ENCODE data around the gene DOCK7.

The DOCK7 gene

GRCh38 chr1:62439652-62440371 lies 248.4 kb downstream of the DOCK7 start:
- no peak for DNase-seq

DNA sequence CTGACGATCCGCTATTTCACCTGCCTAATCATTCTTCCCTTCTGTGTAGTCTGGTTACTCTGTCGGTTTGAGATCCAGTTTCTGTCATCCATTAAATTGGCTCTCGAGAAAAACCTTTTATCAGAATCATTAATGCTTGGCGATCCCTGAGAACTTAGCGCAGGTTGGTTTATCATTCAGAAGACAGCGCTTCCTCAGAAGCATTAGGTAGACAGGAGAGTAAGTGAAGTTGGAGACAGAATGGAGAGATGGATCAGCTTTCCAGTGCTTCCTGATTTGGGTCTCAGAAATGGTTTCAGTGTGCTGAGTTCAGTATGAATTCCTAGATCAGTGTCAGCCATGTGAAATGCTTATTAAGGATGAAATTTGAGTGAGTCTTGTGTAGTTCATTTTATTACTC lies 250.0 kb downstream of the DOCK7 start:
- DNase-seq, result peak; percentile 41

- DNase-seq, result no peak
Measured at GRCh38 chr1:62437273-62437940, 250.8 kb downstream of the DOCK7 start.

- peak; percentile 100 for DNase-seq
Measured at GRCh38 chr1:62436466-62437272, 251.5 kb downstream of the DOCK7 start, which contains the start of gene USP1. Gene USP1 (plus strand): TSS chr1:62437049. CDS start chr1:62439868, 2,819 bp downstream.

DNA sequence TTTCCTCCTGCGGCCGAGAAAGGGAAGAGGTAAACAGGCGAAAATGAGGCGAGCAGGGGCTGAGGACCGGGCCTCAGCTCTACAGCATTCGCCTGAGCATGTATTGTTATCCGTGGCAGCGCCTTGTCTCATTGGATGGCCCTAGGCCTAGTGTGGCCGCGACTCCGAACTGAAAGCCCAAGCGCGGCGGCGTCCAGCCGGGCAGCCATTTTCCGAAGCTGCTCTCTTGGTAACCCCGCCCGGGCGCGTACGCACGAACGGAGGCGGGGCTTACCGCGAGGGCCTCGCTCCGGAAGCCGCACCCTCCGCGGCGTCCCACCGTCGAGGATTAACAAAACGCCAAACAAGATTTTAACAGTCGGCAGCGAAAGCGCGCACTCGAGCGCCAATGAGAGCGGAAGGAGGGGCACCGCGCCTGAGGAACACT lies 252.1 kb downstream of the DOCK7 start:
- DNase-seq, result no peak

- no peak for DNase-seq
Measured at GRCh38 chr1:62435231-62436038, 252.8 kb downstream of the DOCK7 start.

- no peak for DNase-seq
Measured at GRCh38 chr1:62434618-62435001, 253.6 kb downstream of the DOCK7 start.

GRCh38 chr1:62433861-62434617 lies 254.1 kb downstream of the DOCK7 start:
- DNase-seq, result no peak

DNA sequence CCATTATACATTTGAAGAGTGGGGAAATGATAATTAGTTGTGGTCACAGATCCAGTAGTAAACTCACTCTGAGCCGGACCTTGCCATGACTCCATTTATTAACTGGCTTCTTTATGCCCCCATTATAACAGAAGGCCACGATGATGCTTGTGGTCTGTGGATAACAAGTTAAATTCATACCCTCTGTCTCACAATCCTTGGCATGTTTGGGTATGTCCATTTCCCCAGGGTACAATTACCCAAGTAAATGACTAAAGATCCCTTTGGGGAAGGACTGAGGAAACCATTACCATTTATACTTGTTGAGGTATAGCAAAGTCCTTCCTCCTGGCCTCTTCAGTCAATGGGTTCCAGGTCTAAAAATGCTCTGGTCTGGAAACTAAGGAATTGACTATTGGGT lies 258.6 kb downstream of the DOCK7 start:
- no peak for DNase-seq

GRCh38 chr1:62428351-62428750 lies 259.8 kb downstream of the DOCK7 start:
- no peak for DNase-seq

- DNase-seq, result no peak
Measured at GRCh38 chr1:62426794-62427193, 261.4 kb downstream of the DOCK7 start.

GRCh38 chr1:62426237-62426636 lies 261.9 kb downstream of the DOCK7 start:
- DNase-seq, result no peak

DNA sequence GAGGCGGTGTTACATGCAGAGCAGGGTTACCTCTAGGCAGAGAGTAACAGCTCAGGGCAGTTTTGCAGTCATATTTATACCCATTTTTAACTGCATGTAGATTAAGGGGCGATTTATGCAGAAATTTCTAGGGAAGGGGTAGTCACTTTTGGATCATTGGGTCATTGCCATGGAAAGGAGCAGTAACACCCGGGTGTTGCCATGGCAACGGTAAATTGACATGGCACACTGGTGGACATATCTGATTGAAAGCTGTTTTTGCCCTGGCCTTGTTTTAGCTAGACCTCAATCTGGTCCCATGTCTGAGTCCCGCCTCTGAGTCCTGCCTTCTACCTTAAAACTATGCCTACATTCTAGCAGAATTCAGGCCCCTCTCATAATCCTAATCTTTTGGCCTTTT lies 263.1 kb downstream of the DOCK7 start:
- DNase-seq, result no peak

- peak; percentile 43 for DNase-seq
Measured at GRCh38 chr1:62424411-62424810, 263.8 kb downstream of the DOCK7 start.

GRCh38 chr1:62423580-62424242 lies 264.5 kb downstream of the DOCK7 start:
- no peak for DNase-seq

GRCh38 chr1:62420214-62420613 lies 268.0 kb downstream of the DOCK7 start:
- DNase-seq, result no peak

DNA sequence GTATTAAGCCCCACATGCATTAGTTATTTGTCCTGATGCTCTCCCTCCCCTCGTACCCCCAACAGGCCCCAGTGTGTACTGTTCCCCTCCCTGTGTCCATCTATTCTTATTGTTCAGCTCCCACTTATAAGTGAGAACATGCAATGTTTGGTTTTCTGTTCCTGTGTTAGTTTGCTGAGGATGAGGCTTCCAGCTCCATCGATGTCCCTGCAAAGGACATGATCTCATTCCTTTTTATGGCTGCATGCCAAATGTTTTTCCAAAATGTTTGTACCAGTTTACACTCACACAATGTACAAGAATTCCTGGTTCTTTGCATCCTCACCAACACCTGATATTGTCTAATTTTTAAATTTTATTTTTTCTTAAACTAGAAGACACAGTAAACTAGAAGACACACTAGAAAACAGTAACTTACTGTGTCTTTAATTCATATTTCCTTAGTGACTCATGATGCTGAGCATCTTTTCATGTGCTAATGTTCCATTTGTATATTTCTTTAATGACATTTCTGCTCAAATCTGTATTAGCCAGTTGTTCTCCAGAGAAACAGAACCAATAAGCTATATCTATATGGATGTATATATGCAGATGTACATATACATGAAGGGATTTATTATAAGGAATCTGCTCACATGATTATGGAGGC lies 270.7 kb downstream of the DOCK7 start:
- DNase-seq, result peak; percentile 33

- no peak for DNase-seq
Measured at GRCh38 chr1:62415687-62416086, 272.5 kb downstream of the DOCK7 start.

DNA sequence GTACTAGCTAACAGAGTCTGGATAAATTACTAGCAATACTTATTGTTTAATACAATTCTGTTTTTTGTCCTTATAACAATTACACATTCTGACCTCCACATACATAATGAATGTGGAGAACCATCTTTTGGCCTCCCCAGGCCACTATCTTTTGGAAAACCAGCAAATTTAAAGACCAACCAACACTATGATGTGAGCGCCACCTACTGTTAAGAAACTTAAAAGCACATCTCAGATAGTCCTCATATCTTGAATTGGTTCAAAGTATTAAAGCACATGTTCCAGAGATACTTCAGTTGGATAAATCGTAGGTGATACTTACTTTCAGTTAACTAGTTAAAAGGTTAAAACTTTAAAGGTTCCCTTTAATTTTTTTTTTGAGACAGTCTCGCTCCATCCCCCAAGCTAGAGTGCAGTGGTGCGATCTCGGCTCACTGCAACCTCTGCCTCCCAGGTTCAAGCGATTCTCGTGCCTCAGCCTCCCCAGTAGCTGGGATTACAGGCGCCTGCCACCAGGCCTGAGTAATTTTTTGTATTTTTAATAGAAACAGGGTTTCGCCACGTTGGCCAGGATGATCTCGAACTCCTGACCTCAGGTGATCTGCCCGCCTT lies 280.7 kb downstream of the DOCK7 start:
- DNase-seq, result peak; percentile 60

- no peak for DNase-seq
Measured at GRCh38 chr1:62406576-62406975, 281.6 kb downstream of the DOCK7 start.

Data from EL (cell line).